Gastrocnemius medialis (tissue), 4 donors: ENCODE measurements around the gene SYT17.

ENCODE experiments used
- CTCF ChIP-seq, 5 experiments: fragments of 450-650 bp in 3 of 5; fragments of 200-600 bp in 2 of 5; sonication (generic) in 2 of 5; IDR thresholded peaks in 4 of 5; conservative IDR thresholded peaks in 1 of 5; 1 replicate in 4 of 5; 2 replicates in 1 of 5; pipeline ENCODE4 v1.5.1; 2016 to 2019; ENCODE audit warnings: antibody characterized with exemption in 5 of 5, mild to moderate bottlenecking in 3 of 5, moderate library complexity in 3 of 5
- POLR2A ChIP-seq, 2 donors: fragments of 450-650 bp; IDR thresholded peaks; one replicate each; pipeline ENCODE4 v1.6.1; 2017; ENCODE audit warnings: antibody characterized with exemption in 2 of 2, mild to moderate bottlenecking in 2 of 2, moderate library complexity in 2 of 2

DNA sequence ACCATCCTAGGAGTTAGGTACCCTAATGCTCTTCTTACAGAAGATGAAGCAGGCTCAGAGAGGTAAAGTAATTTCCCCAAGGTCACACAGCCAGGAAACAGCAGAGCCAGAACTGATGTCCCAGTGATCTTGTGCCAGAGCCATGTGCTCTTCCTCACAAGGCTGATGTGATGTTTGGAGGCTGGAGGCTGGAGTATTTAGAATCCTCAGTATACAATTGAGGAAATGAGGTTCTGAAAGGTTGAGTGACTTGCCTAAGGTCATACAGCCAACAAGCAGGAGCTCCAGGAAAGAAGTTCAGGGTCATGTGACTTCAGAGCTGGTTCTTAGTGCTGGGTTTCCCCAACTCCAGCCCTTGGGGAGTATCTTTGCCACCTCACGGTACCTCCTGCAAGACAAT lies 35.8 kb upstream of the SYT17 start:
- TF ChIP-seq POLR2A (IDR thresholded peaks at IDR 0.05) (no peak), CTCF (IDR thresholded peaks at IDR 0.05 in 4 of 5, conservative IDR thresholded peaks at IDR 0.05 in 1 of 5) (no peak)
